ENCODE measurements around the gene OR7G1.
"Not testable (repeated sequence)": the region's sequence is repeated elsewhere in the genome, so short reads cannot be mapped to it uniquely, and the experiment has no call there.

Gene OR7G1

DNA sequence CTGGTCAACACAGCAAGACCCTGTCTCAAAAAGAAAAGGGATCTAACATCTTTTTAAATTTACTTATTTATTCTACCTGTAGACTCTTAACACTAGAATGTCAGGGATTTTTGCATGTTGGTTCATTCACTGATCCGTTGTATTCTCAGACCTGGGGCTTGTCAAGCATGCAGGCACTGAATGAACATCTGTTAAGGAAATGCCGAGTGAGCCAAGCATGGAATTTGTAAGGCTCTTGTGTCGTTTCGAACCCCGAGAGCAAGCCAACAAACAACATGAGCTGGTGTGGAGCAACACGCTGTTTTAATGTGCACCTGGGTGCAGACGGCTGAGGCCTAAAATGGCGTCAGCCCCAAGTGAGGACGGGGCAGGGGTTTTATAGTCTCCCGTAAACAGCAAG, 38.7 kb downstream of the OR7G1 start:
- DNase-seq (ENCODE audit: low spot score), result no peak

DNA sequence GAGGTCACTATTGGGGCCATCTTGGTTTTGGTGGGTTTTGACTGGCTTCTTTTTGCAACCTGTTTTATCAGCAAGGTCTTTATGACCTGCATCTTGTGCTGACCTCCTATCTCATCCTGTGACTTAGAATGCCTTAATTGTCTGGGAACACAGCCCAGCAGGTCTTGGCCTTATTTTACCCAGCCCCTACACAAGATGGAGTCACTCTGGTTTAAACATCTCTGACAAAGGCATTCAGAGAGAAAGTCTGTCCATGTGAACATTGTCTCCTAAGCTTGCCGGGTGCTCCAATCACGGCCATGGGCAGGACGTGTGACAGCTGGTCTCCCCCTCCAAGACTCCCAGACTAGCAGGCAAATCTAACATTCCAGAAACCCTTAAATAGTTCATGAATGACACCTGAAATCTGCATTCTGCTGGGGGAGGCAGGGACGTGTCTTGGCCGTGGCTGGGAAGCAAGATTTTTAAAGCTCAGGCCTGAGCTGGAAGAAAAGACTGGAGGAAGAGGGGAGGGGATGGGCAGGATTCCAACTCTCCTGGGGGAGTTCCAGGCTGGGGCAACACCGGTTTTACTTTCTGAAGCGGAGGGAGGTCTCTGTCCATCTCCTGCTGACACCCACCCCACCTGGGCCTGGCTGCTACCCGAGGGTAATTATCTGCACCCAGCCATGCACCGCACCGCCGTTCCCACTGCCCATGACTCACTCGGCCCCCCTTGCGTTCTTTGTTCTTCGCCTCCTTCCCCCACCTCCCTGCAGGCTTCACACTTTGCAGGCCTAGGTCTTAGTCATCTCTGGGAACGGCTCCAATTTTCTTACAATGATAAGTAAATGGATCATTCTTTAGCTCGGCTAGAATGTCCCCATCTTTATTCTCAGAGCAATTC, 40.3 kb downstream of the OR7G1 start:
- DNase-seq (ENCODE audit: low spot score), result peak; percentile 82

DNA sequence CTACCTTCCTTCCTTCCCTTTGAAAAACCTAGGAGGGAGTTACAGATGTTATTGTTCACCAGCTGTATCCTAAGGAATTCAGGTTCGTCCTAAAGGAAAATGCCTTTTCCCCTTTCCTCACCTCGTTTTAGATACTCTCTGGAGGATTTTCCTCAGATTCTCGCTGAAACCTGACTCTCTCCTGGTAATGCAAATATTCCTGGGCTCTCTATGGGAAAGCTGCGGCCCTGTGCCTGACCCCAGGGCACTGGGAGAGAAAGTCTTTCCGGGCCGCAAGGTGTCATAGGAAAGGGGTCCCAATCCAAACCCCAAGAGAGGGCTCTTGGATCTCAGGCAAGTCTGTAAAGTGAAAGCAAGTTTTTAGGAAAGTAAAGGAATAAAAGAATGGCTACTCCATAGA, 41.8 kb downstream of the OR7G1 start:
- no peak for DNase-seq (ENCODE audit: low spot score)

DNA sequence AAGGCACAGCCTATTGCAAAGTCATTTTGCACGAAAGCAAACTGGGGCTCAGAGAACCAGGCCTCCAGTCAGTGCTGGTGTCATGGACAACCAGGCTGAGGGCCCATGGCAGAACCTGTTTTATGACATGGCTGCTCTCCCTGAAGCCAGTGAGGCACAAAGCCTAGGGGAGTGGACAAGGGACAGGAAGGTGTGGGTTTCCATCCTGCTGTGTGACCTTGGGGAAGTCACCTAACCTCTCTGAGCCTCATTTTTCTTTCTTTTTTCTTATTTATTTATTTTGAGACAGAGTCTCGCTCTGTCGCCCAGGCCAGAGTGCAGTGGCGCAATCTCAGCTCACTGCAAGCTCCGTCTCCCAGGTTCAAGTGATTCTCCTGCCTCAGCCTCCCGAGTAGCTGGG, 43.8 kb downstream of the OR7G1 start:
- DNase-seq (ENCODE audit: low spot score), result not testable (repeated sequence)

DNA sequence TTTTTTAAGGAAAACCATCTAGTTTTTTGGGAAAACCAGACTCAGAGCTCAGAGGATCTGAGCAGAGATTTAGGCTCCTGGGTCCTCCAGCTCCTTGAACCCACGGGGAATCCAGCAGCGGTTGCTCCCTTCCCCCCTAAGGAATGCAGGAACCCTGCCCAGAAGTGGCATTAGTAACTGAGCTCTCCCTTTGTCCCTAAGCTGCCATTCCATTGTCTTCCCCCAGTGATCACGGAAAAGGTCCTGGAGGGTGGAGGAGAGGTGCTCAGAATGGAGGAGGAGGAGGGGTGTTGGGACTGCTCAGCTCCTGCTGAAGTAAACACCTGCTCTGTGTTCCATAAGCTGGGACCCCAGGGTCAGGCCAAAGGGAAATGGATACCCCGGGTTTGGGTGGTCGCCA, 45.5 kb downstream of the OR7G1 start:
- peak; percentile 64 for DNase-seq (ENCODE audit: low spot score)

DNA sequence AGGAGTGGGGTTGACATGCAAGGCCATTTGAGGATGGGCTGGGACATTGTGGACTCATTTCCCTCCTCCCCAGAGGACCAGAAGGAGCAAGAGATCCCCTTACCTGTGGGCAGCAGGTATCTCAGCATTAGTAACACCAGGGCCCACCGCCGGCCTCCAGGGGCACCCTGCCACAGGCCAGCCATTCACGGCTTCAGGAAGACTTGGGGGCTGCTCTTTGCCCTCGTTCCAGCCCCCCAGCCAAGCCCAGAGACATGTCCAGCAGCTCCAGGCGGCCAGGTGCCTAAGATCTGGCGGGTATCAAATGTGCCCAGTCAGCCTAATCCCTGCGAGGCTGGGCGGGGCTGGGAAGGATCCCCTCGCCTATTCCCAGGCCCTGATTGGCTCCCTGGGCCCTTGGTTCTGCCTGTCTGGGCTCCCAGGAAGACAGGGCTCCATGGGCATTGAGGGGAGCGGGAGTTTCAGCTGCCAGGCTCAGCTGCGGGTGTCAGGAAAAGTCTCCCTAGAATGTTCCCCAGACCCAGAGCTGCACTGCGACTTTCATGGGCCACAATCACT, 50.0 kb downstream of the OR7G1 start:
- DNase-seq (ENCODE audit: low spot score), result no peak
